ENCODE measurements around the gene PPP6R3.
"Not testable (repeated sequence)": the region's sequence is repeated elsewhere in the genome, so short reads cannot be mapped to it uniquely, and the experiment has no call there.

PPP6R3 gene

DNA sequence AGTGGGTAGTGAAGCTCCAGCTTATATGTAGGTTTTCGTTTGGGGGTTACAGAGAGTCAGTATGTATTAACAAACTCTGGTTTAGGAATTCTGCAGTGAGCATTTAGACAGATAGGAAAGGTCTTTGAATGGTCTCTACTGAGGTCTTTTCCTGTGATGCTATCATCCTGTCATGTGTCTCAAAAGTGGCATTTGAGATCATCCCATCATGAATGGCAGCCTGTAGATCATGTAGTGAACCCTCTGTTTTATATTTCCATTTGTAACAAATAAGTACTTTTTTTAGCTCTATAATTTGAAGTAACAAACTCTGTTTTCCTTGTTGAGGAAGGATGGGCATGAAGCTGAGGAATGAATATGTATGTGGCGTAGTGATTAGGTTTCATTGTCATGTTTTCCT, 76.2 kb downstream of the PPP6R3 start:
- no peak overlapping the region for H3K4me3 ChIP-seq (ENCODE audit: low read length)
- DNase-seq (ENCODE audit: low read depth), result no peak
- TF ChIP-seq CTCF (conservative IDR thresholded peaks at IDR 0.05; ENCODE audit: low read length), result no peak

DNA sequence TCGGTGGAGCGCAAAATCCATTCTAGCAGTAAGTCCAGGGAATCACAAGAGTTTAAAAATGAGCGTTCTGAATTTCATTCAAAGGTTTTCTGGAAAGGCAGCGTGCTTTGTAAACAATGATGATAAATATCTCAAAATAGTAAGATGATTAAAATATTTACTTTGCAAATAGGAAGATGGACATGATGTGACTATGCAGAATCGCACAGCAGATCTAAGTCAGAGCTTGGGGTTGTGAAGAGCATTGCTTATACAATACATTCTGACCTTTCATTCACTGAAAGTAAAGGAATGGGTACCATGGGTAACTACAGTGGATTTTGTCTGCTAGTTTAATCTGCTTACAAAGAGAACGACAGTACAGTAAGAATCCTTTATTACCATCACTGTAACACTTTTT, 77.5 kb downstream of the PPP6R3 start:
- TF ChIP-seq CTCF (conservative IDR thresholded peaks at IDR 0.05; ENCODE audit: low read length), result no peak
- no peak for DNase-seq (ENCODE audit: low read depth)
- no peak overlapping the region for H3K4me3 ChIP-seq (ENCODE audit: low read length)

GRCh38 chr11:68539395-68539794, 78.8 kb downstream of the PPP6R3 start:
- no peak for DNase-seq (ENCODE audit: low read depth)
- TF ChIP-seq CTCF (conservative IDR thresholded peaks at IDR 0.05; ENCODE audit: low read length), result no peak
- H3K4me3 ChIP-seq (ENCODE audit: low read length), result no peak overlapping the region

- not testable (repeated sequence) for H3K4me3 ChIP-seq (ENCODE audit: low read length); DNase-seq (ENCODE audit: low read depth)
Measured at GRCh38 chr11:68540504-68540903, 80.0 kb downstream of the PPP6R3 start.

GRCh38 chr11:68541116-68541515, 80.6 kb downstream of the PPP6R3 start:
- no peak for DNase-seq (ENCODE audit: low read depth)
- no peak for TF ChIP-seq CTCF (conservative IDR thresholded peaks at IDR 0.05; ENCODE audit: low read length)
- H3K4me3 ChIP-seq (ENCODE audit: low read length), result no peak overlapping the region

DNA sequence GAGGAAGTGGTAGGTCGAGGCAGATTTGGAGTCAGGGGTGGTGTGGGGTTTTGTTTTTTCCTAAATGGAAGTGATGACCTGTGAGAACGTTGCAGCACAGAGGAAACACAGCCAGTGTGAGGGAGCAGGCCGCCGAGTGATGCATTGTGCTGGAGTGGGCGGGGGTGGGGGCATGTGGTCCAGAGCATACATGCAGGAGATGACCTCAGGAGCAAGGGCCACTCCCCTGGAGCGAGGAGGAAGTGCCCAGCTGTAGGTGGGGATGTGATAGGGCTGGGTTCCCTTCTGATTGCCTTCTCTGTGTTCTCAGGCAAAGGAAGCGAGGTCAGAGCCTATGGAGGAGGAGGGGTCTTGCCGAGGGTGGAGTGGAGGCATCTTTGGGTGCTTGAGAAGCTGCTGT, 81.4 kb downstream of the PPP6R3 start:
- DNase-seq (ENCODE audit: low read depth), result no peak
- TF ChIP-seq CTCF (conservative IDR thresholded peaks at IDR 0.05; ENCODE audit: low read length), result no peak
- no peak overlapping the region for H3K4me3 ChIP-seq (ENCODE audit: low read length)

GRCh38 chr11:68542617-68543016, 82.1 kb downstream of the PPP6R3 start:
- no peak overlapping the region for H3K4me3 ChIP-seq (ENCODE audit: low read length)
- no peak for TF ChIP-seq CTCF (conservative IDR thresholded peaks at IDR 0.05; ENCODE audit: low read length)
- peak; percentile 89 for DNase-seq (ENCODE audit: low read depth)

DNA sequence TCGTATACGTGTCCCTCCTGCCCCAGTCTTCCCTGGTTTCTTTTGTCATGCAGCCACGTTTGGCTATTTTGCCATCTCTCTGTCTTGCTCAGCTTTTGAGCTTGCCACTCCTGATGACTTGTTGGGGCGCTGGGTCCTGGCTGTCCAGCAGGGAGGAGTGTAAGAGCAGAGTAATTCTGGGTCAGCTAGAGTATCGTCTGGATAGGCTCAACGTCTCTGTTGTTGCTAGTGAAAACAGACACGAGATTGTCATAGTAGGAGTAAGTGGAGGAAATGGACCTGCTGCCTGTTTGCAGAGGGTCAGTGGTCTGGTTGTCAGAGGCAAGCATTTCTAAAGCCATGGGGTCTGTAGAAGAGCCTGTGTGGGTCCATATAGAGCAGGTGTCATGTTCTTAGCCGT, 83.0 kb downstream of the PPP6R3 start:
- no peak for TF ChIP-seq CTCF (conservative IDR thresholded peaks at IDR 0.05; ENCODE audit: low read length)
- H3K4me3 ChIP-seq (ENCODE audit: low read length), result no peak overlapping the region
- no peak for DNase-seq (ENCODE audit: low read depth)

Data from AG10803 (cell line).